WTC11 (cell line): Measurements from ENCODE around the gene SMARCD3. TPM values are rescaled to one million over a fixed set of nuclear protein-coding genes. Genes with fewer than 3 reads are reported as not detected.

Source experiments
- ATAC-seq: fragments of 200-7000 bp; cut with Tn5 transposase; 2 replicates; pipeline ENCODE4 v1.10.0; 2021; ENCODE audit warnings: mild to moderate bottlenecking, moderate library complexity
- CTCF ChIA-PET: fragments of 300-600 bp; sonication (Branson Sonifier 250); formaldehyde crosslinking; loops from one replicate; lab custom pipeline; 2021; ENCODE audit warnings: antibody characterized with exemption; lab: Charles Lee
- POLR2A ChIA-PET: fragments of 350-600 bp; sonication (Branson Sonifier 250); formaldehyde crosslinking; loops from one replicate; lab custom pipeline; 2021; ENCODE audit warnings: antibody characterized with exemption; lab: Charles Lee
- DNase-seq: peaks from one replicate; pipeline ENCODE4 v3.0.0; 2021; ENCODE audit warnings: low spot score
- H3K27ac Mint-ChIP-seq: 2 replicates; pipeline ENCODE4 v1.8.0; 2021; ENCODE audit warnings: mixed read lengths
- H3K27me3 Mint-ChIP-seq: 2 replicates; pipeline ENCODE4 v1.8.0; 2021; ENCODE audit warnings: low read depth, mild to moderate bottlenecking, moderate library complexity, mixed read lengths
- H3K36me3 Mint-ChIP-seq: 2 replicates; pipeline ENCODE4 v1.8.0; 2021; ENCODE audit warnings: mixed read lengths
- H3K4me1 Mint-ChIP-seq: 2 replicates; pipeline ENCODE4 v1.8.0; 2022; ENCODE audit warnings: mixed read lengths
- H3K4me3 Mint-ChIP-seq: 2 replicates; pipeline ENCODE4 v1.8.0; 2021; ENCODE audit warnings: mild to moderate bottlenecking, moderate library complexity, mixed read lengths
- H3K9me3 Mint-ChIP-seq: 2 replicates; pipeline ENCODE4 v1.8.0; 2021; ENCODE audit warnings: mixed read lengths
- ARID4B ChIP-seq: sonication (generic); formaldehyde crosslinking; IDR thresholded peaks from 2 replicates; pipeline ENCODE4 v1.8.0; 2023; ENCODE audit warnings: missing genetic modification reagents, mild to moderate bottlenecking, borderline replicate concordance
- CREB1 ChIP-seq: sonication (generic); formaldehyde crosslinking; IDR thresholded peaks from 2 replicates; pipeline ENCODE4 v1.8.0; 2023; ENCODE audit warnings: mild to moderate bottlenecking, missing genetic modification reagents
- E2F1 ChIP-seq: sonication (generic); formaldehyde crosslinking; IDR thresholded peaks from 2 replicates; pipeline ENCODE4 v1.8.0; 2022; ENCODE audit warnings: mild to moderate bottlenecking, missing genetic modification reagents
- FOXJ3 ChIP-seq: sonication (generic); formaldehyde crosslinking; IDR thresholded peaks from 2 replicates; pipeline ENCODE4 v1.9.0; 2021; ENCODE audit warnings: missing genetic modification reagents, mild to moderate bottlenecking, borderline replicate concordance
- GABPB1 ChIP-seq: sonication (generic); formaldehyde crosslinking; IDR thresholded peaks from 2 replicates; pipeline ENCODE4 v1.8.1; 2023; ENCODE audit warnings: mild to moderate bottlenecking, missing genetic modification reagents
- JAZF1 ChIP-seq: fragments of 250-450 bp; sonication (Bioruptor Pico); IDR thresholded peaks from 2 replicates; pipeline ENCODE4 v1.9.0; 2021; ENCODE audit warnings: moderate library complexity, mild to moderate bottlenecking, inconsistent platforms
- JUN ChIP-seq: sonication (generic); formaldehyde crosslinking; IDR thresholded peaks from 2 replicates; pipeline ENCODE4 v1.8.0; 2023; ENCODE audit warnings: mild to moderate bottlenecking, missing genetic modification reagents
- KAT7 ChIP-seq: sonication (generic); formaldehyde crosslinking; IDR thresholded peaks from 2 replicates; pipeline ENCODE4 v1.8.1; 2023; ENCODE audit warnings: missing genetic modification reagents, mild to moderate bottlenecking, borderline replicate concordance
- MLX ChIP-seq: sonication (generic); formaldehyde crosslinking; IDR thresholded peaks from 2 replicates; pipeline ENCODE4 v1.8.1; 2023; ENCODE audit warnings: mild to moderate bottlenecking, missing genetic modification reagents, moderate library complexity
- NFATC4 ChIP-seq: fragments of 250-450 bp; sonication (Bioruptor Pico); IDR thresholded peaks from 2 replicates; pipeline ENCODE4 v1.9.0; 2021; ENCODE audit warnings: mild to moderate bottlenecking
- RORB ChIP-seq: fragments of 250-450 bp; sonication (Bioruptor Pico); IDR thresholded peaks from 2 replicates; pipeline ENCODE4 v1.9.0; 2021; ENCODE audit warnings: mild to moderate bottlenecking
- TEAD1 ChIP-seq: sonication (generic); formaldehyde crosslinking; IDR thresholded peaks from 2 replicates; pipeline ENCODE4 v1.8.0; 2022; ENCODE audit warnings: mild to moderate bottlenecking, missing genetic modification reagents
- ZNF317 ChIP-seq: sonication (generic); formaldehyde crosslinking; IDR thresholded peaks from 2 replicates; pipeline ENCODE4 v1.8.1; 2023; ENCODE audit warnings: low read depth, mild to moderate bottlenecking, moderate library complexity, missing genetic modification reagents, borderline replicate concordance
- total RNA-seq: library from RNA; stranded (reverse); gene quantifications from 3 replicates; pipeline ENCODE4 v1.2.3, GENCODE V29; 2021

Gene SMARCD3
- total RNA-seq, 1 experiment from 2014 or later = 5.9 TPM

- ATAC-seq (peak; percentile 64), DNase-seq (peak; percentile 22)
- ChIA-PET CTCF (interaction anchor here (0.5 to 1.1 kb wide), 8 partner anchors 10 to 109 kb away, joined by 3 to 8 read pairs (median 3); partner anchors contain the start of gene ABCF2), POLR2A (no interaction called here)
- Mint-ChIP-seq H3K27ac (no peak overlapping the region), H3K9me3 (no peaks in the 10 kb centered on the region), H3K4me3 (no peak overlapping the region), H3K27me3 (peaks cover 4% of the 10 kb centered on the region), H3K4me1 (peaks cover 9% of the 10 kb centered on the region), H3K36me3 (no peaks in the 10 kb centered on the region)
- no peak for TF ChIP-seq KAT7
- TF ChIP-seq JUN (CRISPR knock-in tag) = no peak
- TF ChIP-seq GABPB1 (CRISPR knock-in tag) = no peak
- no peak for TF ChIP-seq RORB
- no peak for TF ChIP-seq MLX (CRISPR knock-in tag)
- no peak for TF ChIP-seq JAZF1
- no peak for TF ChIP-seq TEAD1 (CRISPR knock-in tag)
- TF ChIP-seq CREB1 = no peak
- TF ChIP-seq E2F1 (CRISPR knock-in tag) = no peak
- no peak for TF ChIP-seq ARID4B (CRISPR knock-in tag)
These were observed 52.7 kb downstream of the SMARCD3 start for GRCh38 chr7:151195616-151196450.

GRCh38 chr7:151194188-151194587 is 54.3 kb downstream of the SMARCD3 start:
- no peak for TF ChIP-seq NFATC4 (CRISPR knock-in tag)
- no peak for TF ChIP-seq ZNF317 (CRISPR knock-in tag)
- no peak for TF ChIP-seq FOXJ3
- TF ChIP-seq E2F1 (CRISPR knock-in tag) = no peak
- Mint-ChIP-seq H3K27ac (no peak overlapping the region), H3K9me3 (no peaks in the 10 kb centered on the region), H3K4me3 (no peak overlapping the region), H3K36me3 (no peaks in the 10 kb centered on the region), H3K4me1 (peaks cover 5% of the 10 kb centered on the region; the same call in 1 of the 2 replicates), H3K27me3 (peaks cover 4% of the 10 kb centered on the region)
- ATAC-seq (no peak), DNase-seq (no peak)
- POLR2A ChIA-PET = no interaction called here
- CTCF ChIA-PET = interaction anchor here (1.1 to 1.5 kb wide), 2 partner anchors 19 to 50 kb away, joined by 3 read pairs; no protein-coding TSS in a partner anchor
